Body of pancreas (tissue), 4 donors: Measurements from ENCODE around the gene MACF1.

Experiments used
- CTCF ChIP-seq, 7 experiments: fragments of 450-650 bp in 4 of 7; fragments of 200-600 bp in 3 of 7; sonication (generic) in 3 of 7; IDR thresholded peaks; one replicate each; pipeline ENCODE4 v1.5.1; 2016 to 2019; ENCODE audit warnings: antibody characterized with exemption in 7 of 7
- POLR2A ChIP-seq, 3 donors: fragments of 450-650 bp; IDR thresholded peaks; one replicate each; pipeline ENCODE4 v1.6.1; 2016; ENCODE audit warnings: antibody characterized with exemption in 3 of 3, mild to moderate bottlenecking in 2 of 3

GRCh38 chr1:39453603-39454002 lies 249.1 kb downstream of the MACF1 start:
- TF ChIP-seq CTCF (IDR thresholded peaks at IDR 0.05) (no peak), POLR2A (IDR thresholded peaks at IDR 0.05) (no peak)
